Amygdala (tissue), 56 donors: ENCODE measurements around the gene TRPM2.

Experiments
- DNase-seq, 56 donors: peaks; one replicate each; lab custom pipeline; 2025; lab: John Stamatoyannopoulos, UW

Gene TRPM2

DNA sequence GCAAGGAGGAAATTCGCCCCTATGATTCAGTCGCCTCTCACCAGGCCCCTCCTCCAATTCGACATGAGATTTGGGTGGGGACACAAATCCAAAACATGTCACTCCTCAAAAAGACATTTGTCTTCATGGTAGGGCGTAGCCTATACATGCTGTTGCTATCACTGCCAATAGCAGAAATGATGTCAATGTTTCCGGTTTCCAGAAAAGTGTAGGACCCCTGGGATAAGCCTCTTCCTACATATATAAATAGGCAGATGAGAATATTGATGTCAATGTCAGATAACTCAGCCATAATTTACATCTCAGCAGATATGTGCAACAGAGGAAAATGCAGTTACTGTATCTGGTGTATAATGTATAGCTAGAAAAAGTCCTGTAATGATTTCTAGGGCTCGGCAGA lies 118.6 kb downstream of the TRPM2 start:
- no peak for DNase-seq

DNA sequence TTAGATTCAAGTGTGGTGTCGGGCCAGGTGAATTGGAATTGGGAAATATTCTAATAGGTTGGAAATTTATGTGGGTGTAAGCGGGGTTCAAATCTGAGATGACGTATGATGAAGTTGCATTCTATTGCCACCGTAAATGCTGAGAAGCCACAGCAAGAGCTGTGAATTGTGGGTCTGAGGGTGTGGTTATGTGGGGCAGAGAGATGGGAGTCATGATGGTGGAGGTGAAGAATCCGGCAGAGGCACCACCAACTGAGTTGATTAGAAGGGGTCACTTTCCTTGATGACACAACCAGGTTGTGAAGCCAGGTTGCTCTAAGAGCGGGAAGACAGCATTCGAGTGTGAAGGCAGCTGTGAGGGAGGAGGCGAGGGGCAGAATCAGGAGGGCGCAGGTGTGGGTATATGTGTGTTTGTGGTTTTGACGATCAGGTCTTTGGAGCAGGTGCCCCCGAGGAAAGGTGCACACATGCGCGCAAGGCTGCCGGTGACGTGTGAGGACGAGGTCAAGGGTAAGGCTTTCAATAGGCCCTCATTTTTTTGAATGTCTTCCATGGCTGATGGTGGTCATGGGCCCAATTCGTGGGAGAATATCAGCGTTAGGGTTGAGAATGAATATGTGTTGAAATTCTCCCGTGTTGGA lies 120.6 kb downstream of the TRPM2 start:
- no peak for DNase-seq

- no peak for DNase-seq
Observed at GRCh38 chr21:44475266-44475845, 121.9 kb downstream of the TRPM2 start.

GRCh38 chr21:44477131-44477530 lies 123.7 kb downstream of the TRPM2 start:
- DNase-seq, result no peak

DNA sequence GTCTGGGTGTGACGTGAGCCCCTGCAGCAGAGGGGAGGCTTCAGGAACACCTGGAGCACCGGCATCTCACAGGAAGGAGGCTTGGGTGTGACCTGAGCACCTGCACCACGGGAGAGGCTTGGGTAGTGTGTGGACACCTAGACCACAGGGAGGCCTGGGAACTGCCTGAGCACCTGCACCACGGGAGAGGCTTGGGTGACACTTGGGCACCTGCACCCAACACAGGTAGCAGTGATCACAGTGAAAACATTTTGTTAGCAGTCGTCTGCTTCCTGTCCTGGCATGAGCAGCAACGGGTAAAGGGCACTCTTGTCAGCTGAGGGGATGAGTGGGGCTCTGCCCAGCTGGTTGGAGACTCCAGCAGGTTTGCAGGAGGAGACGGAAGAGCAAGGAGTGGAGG lies 124.3 kb downstream of the TRPM2 start:
- DNase-seq, result no peak

GRCh38 chr21:44478124-44478800 lies 124.8 kb downstream of the TRPM2 start:
- DNase-seq, result no peak

- DNase-seq, result no peak
Observed at GRCh38 chr21:44478801-44479167, 125.4 kb downstream of the TRPM2 start.

- peak in 11 of 56 donors; percentile 11 to 45 (median 25) for DNase-seq
Observed at GRCh38 chr21:44479556-44480199, 126.3 kb downstream of the TRPM2 start.

GRCh38 chr21:44480200-44481053 lies 127.0 kb downstream of the TRPM2 start:
- DNase-seq, result no peak

DNA sequence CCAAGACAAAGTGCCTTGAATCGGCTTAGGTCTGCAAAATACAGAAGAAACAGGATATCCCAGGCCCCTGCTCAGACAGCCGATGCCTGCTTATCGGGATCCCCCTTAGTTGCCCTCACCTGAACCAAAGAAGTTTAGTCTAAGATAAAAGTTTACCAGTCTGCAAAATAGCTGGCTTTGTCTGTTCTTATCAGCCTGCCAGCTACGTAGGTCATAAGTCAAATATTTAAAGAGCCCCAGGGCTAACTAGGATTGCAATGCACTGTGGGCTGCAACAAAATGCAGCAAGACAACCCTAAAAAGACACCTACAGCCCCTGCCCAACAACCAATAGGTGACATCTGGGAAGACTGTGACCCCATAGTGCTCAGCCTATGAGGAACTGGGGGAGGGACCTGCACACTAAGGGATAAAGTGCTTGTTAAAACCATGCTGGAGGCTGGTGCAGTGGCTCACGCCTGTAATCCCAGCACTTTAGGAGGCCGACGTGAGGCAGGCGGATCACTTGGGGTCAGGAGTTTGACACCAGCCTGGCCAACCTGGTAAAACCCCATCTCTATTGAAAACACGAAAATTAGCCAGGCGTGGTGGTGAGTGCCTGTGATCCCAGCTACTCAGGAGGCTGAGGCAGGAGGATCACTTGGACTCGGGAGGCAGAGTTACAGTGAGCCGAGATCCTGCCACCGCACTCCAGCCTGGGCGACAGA lies 129.3 kb downstream of the TRPM2 start:
- DNase-seq, result no peak

- no peak for DNase-seq
Observed at GRCh38 chr21:44483288-44484237, 130.1 kb downstream of the TRPM2 start.

- no peak for DNase-seq
Observed at GRCh38 chr21:44484498-44485253, 131.3 kb downstream of the TRPM2 start.

DNA sequence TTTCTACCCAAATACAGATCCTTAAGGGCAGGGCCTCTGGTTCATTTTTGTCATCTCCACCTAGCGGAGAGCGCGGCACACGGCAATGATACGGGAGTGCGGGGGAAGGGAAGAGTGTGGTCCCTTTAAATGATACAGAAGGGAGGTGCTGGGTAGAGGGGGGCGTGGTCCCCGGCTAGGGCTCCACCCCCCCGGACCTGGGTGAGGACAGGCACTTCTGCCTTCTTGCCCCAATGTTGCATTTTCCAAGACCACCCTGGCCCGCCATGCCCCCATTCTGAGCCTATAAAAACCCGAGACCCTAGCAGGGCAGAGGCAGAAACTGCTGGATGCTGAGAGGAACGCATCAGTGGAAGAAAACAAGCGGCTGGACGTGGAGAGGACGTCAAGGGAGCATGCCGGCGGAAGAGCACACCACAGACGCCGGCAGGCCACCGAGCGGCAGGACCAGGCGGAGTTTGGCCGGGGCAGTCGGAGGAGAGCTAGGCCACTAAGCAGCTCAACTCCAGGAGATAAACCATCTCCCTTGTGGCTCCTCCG lies 131.9 kb downstream of the TRPM2 start:
- no peak for DNase-seq

- no peak for DNase-seq
Observed at GRCh38 chr21:44485796-44486195, 132.4 kb downstream of the TRPM2 start.

DNA sequence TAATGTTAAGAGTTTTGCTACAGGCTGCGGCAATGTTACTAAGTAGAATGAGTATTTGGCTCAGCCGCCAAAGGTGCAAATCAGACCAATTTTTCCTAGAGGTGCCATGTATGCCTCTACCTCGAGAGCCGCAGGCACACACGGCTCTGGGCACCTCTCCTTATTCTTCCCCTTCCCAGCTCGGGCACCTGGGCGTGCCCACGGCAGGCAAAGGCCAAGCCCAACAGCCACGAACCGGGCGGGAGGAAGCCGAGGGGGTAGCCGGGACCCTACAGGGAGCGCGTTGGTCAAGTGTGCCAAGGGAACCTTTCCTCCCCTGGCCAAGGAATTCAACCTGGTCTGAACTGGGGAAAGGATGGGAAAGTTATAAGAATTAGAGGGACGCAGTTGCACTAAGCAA lies 132.9 kb downstream of the TRPM2 start:
- DNase-seq, result no peak

- DNase-seq, result no peak
Observed at GRCh38 chr21:44487831-44488230, 134.4 kb downstream of the TRPM2 start.

- DNase-seq, result no peak
Observed at GRCh38 chr21:44489962-44490361, 136.5 kb downstream of the TRPM2 start.

DNA sequence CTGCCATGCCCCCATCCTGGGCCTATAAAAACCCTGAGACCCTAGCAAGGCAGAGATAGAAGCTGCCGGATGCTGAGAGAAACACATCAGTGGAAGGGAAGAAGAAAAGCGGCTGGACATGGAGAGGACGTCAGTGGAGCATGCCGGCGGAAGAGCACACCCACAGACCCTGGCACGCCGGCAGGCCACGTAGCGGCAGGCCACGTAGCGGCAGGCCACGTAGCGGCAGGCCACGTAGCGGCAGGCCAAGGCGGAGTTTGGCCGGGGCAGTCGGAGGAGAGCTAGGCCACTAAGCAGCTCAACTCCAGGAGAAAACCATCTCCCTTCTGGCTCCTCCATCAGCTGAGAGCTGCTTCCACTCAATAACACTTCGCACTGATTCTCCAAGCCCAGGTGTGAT lies 137.0 kb downstream of the TRPM2 start:
- DNase-seq, result no peak
